Mesothelial cell of epicardium (in vitro differentiated cells): ENCODE results near the gene PTPRT. TPM values are rescaled to one million over a fixed set of nuclear protein-coding genes. Genes with fewer than 3 reads are reported as not detected.

Source experiments
- DNase-seq, 2 experiments: peaks; one replicate each; pipeline ENCODE4 v3.0.0; 2021; ENCODE audit warnings: low spot score in 2 of 2; ENCODE audit not compliant: unreplicated experiment in 2 of 2
- H3K27ac Mint-ChIP-seq: 2 replicates; pipeline ENCODE4 v1.8.0; 2021; ENCODE audit warnings: mixed read lengths
- H3K27me3 Mint-ChIP-seq: 2 replicates; pipeline ENCODE4 v1.8.0; 2021; ENCODE audit warnings: low read depth, mixed read lengths
- H3K36me3 Mint-ChIP-seq: 2 replicates; pipeline ENCODE4 v1.8.0; 2021; ENCODE audit warnings: mixed read lengths
- H3K4me1 Mint-ChIP-seq: 2 replicates; pipeline ENCODE4 v1.8.0; 2021; ENCODE audit warnings: mixed read lengths
- H3K4me3 Mint-ChIP-seq: 2 replicates; pipeline ENCODE4 v1.8.0; 2021; ENCODE audit warnings: mild to moderate bottlenecking, moderate library complexity, mixed read lengths
- H3K9me3 Mint-ChIP-seq: 2 replicates; pipeline ENCODE4 v1.8.0; 2021; ENCODE audit warnings: mixed read lengths
- CTCF ChIP-seq: fragments of 200-600 bp; sonication (generic); IDR thresholded peaks from one replicate; pipeline ENCODE4 v1.5.0; 2021; ENCODE audit warnings: antibody characterized with exemption; ENCODE audit not compliant: unreplicated experiment
- total RNA-seq: library from RNA; stranded (reverse); gene quantifications from 3 replicates; pipeline ENCODE4 v1.2.1, GENCODE V29; 2021

Gene PTPRT
- total RNA-seq, 1 donor from 2014 or later = 0.80 TPM

GRCh38 chr20:42588847-42589246, 600.9 kb downstream of the PTPRT start:
- DNase-seq = no peak
- no peaks in the 10 kb centered on the region for H3K9me3 Mint-ChIP-seq
- H3K27ac Mint-ChIP-seq = no peak overlapping the region
- no peak for TF ChIP-seq CTCF
- H3K4me1 Mint-ChIP-seq = no peaks in the 10 kb centered on the region
- no peak overlapping the region for H3K4me3 Mint-ChIP-seq
- H3K36me3 Mint-ChIP-seq = no peaks in the 10 kb centered on the region
- no peaks in the 10 kb centered on the region for H3K27me3 Mint-ChIP-seq

- H3K36me3 Mint-ChIP-seq = no peaks in the 10 kb centered on the region
- no peaks in the 10 kb centered on the region for H3K4me1 Mint-ChIP-seq
- H3K27me3 Mint-ChIP-seq = no peaks in the 10 kb centered on the region
These were observed 602.3 kb downstream of the PTPRT start for GRCh38 chr20:42587427-42587826.

GRCh38 chr20:42581311-42581710, 608.4 kb downstream of the PTPRT start:
- Mint-ChIP-seq H3K9me3 (peaks cover 7% of the 10 kb centered on the region), H3K4me3 (no peak overlapping the region), H3K27me3 (no peaks in the 10 kb centered on the region), H3K4me1 (no peaks in the 10 kb centered on the region), H3K27ac (no peak overlapping the region), H3K36me3 (no peaks in the 10 kb centered on the region)
- no peak for TF ChIP-seq CTCF
- DNase-seq = no peak

More at GRCh38 chr20:42587427-42587826, 602.3 kb downstream of the PTPRT start:
- no peak for DNase-seq
- Mint-ChIP-seq H3K27ac (no peak overlapping the region), H3K9me3 (no peaks in the 10 kb centered on the region), H3K4me3 (no peak overlapping the region)
- TF ChIP-seq CTCF = no peak

GRCh38 chr20:42576167-42576566, 613.5 kb downstream of the PTPRT start:
- no peak overlapping the region for H3K4me3 Mint-ChIP-seq
- H3K36me3 Mint-ChIP-seq = no peaks in the 10 kb centered on the region
- no peak for TF ChIP-seq CTCF
- H3K27ac Mint-ChIP-seq = no peak overlapping the region
- H3K27me3 Mint-ChIP-seq = no peaks in the 10 kb centered on the region
- no peaks in the 10 kb centered on the region for H3K4me1 Mint-ChIP-seq
- H3K9me3 Mint-ChIP-seq = peaks cover 23% of the 10 kb centered on the region
- no peak for DNase-seq

GRCh38 chr20:42572320-42573016, 617.2 kb downstream of the PTPRT start:
- H3K27me3 Mint-ChIP-seq = no peaks in the 10 kb centered on the region
- peaks cover 34% of the 10 kb centered on the region for H3K9me3 Mint-ChIP-seq
- H3K4me3 Mint-ChIP-seq = no peak overlapping the region
- H3K4me1 Mint-ChIP-seq = no peaks in the 10 kb centered on the region
- no peak for TF ChIP-seq CTCF
- no peaks in the 10 kb centered on the region for H3K36me3 Mint-ChIP-seq
- DNase-seq = no peak
- H3K27ac Mint-ChIP-seq = no peak overlapping the region
